DOHH2 (cell line): Measurements from ENCODE around the gene KIF20B.

Experiments used
- H3F3A ChIP-seq: fragments of 200-600 bp; sonication (generic), shearing (Covaris generic); 2 replicates; pipeline ENCODE4 v1.6.0; 2016; ENCODE audit warnings: antibody characterized with exemption, mild to moderate bottlenecking; ENCODE audit not compliant: control insufficient read depth, insufficient read depth
- H3K27ac ChIP-seq: fragments of 200-600 bp; sonication (generic); 2 replicates; pipeline ENCODE4 v1.5.1; 2014; ENCODE audit warnings: low read depth, mild to moderate bottlenecking, low read length, moderate library complexity
- H3K27me3 ChIP-seq: fragments of 200-600 bp; sonication (generic); 2 replicates; pipeline ENCODE4 v1.6.1; 2014; ENCODE audit warnings: mild to moderate bottlenecking, low read length, mixed read lengths; ENCODE audit not compliant: control insufficient read depth
- H3K36me3 ChIP-seq: fragments of 200-600 bp; sonication (generic); 2 replicates; pipeline ENCODE4 v1.6.1; 2014; ENCODE audit warnings: mild to moderate bottlenecking, low read length, moderate library complexity, mixed read lengths; ENCODE audit not compliant: control insufficient read depth
- H3K4me1 ChIP-seq: fragments of 200-600 bp; sonication (generic); 2 replicates; pipeline ENCODE4 v1.6.1; 2014; ENCODE audit warnings: mild to moderate bottlenecking, low read length, mixed read lengths; ENCODE audit not compliant: control insufficient read depth
- H3K4me2 ChIP-seq: fragments of 200-600 bp; sonication (generic); 2 replicates; pipeline ENCODE4 v1.6.0; 2014; ENCODE audit warnings: mild to moderate bottlenecking, low read length, moderate library complexity
- H3K4me3 ChIP-seq: fragments of 200-600 bp; sonication (generic); 2 replicates; pipeline ENCODE4 v1.5.1; 2014; ENCODE audit warnings: mild to moderate bottlenecking, low read length, mixed read lengths
- H3K79me2 ChIP-seq: fragments of 200-600 bp; sonication (generic); 2 replicates; pipeline ENCODE4 v1.6.1; 2014; ENCODE audit warnings: mild to moderate bottlenecking, low read length, mixed read lengths; ENCODE audit not compliant: control insufficient read depth
- H3K9me2 ChIP-seq: fragments of 200-600 bp; sonication (generic); replicated peaks from 2 replicates; pipeline ENCODE4 v1.6.1; 2014; ENCODE audit warnings: mild to moderate bottlenecking, low read length, mixed read lengths; ENCODE audit not compliant: control insufficient read depth
- H3K9me3 ChIP-seq: fragments of 200-600 bp; sonication (generic); 2 replicates; pipeline ENCODE4 v1.6.1; 2014; ENCODE audit warnings: antibody characterized with exemption, low read length, mixed read lengths; ENCODE audit not compliant: control insufficient read depth, insufficient read depth
- H4K20me1 ChIP-seq: fragments of 200-600 bp; sonication (generic); 2 replicates; pipeline ENCODE4 v1.6.0; 2014; ENCODE audit warnings: low read depth, mild to moderate bottlenecking, antibody characterized with exemption, low read length, moderate library complexity; ENCODE audit not compliant: control insufficient read depth, insufficient read depth
- EZH2phosphoT487 ChIP-seq: fragments of 200-600 bp; sonication (generic); IDR thresholded peaks from 2 replicates; pipeline ENCODE4 v1.6.1; 2017; ENCODE audit warnings: borderline replicate concordance, mild to moderate bottlenecking, antibody characterized with exemption, low read length, moderate library complexity, mixed read lengths
- TF ChIP-seq, protein P1 (sequence below): fragments of 200-600 bp; sonication (generic); IDR thresholded peaks from one replicate; pipeline ENCODE4 v1.5.1; 2014; ENCODE audit warnings: antibody characterized with exemption, mild to moderate bottlenecking, low read depth, low read length; ENCODE audit not compliant: poor library complexity, severe bottlenecking

Gene KIF20B

DNA sequence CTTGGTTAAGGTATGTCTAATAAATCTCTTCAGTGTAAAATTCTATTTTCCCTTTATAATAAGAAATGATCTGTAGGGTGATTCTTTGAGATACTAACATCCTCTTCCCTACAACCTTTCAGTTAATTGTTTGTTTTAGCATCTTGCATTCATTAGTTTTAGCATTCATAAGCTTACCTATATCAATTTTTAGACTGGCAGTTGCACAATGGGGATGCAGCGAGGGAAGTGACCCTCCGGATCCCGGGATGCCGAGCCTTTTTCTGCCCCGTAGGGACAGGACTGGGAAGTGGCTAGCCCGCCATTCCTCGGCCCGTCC lies 508 bp upstream of the KIF20B start:
- TF ChIP-seq, protein P1, sequence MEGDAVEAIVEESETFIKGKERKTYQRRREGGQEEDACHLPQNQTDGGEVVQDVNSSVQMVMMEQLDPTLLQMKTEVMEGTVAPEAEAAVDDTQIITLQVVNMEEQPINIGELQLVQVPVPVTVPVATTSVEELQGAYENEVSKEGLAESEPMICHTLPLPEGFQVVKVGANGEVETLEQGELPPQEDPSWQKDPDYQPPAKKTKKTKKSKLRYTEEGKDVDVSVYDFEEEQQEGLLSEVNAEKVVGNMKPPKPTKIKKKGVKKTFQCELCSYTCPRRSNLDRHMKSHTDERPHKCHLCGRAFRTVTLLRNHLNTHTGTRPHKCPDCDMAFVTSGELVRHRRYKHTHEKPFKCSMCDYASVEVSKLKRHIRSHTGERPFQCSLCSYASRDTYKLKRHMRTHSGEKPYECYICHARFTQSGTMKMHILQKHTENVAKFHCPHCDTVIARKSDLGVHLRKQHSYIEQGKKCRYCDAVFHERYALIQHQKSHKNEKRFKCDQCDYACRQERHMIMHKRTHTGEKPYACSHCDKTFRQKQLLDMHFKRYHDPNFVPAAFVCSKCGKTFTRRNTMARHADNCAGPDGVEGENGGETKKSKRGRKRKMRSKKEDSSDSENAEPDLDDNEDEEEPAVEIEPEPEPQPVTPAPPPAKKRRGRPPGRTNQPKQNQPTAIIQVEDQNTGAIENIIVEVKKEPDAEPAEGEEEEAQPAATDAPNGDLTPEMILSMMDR = no peak
- Histone ChIP-seq H3K27ac (peak overlapping the region; percentile 55), H3K4me3 (peak overlapping the region; percentile 94), H3K27me3 (no peaks in the 10 kb centered on the region), H3K79me2 (peaks cover 62% of the 10 kb centered on the region), H4K20me1 (no peaks in the 10 kb centered on the region), H3K4me1 (peaks cover 46% of the 10 kb centered on the region), H3K4me2 (peak overlapping the region; percentile 75), H3K9me3 (no peaks in the 10 kb centered on the region), H3K36me3 (peaks cover 32% of the 10 kb centered on the region), H3F3A (no peaks in the 10 kb centered on the region), H3K9me2 (no peaks in the 10 kb centered on the region)

DNA sequence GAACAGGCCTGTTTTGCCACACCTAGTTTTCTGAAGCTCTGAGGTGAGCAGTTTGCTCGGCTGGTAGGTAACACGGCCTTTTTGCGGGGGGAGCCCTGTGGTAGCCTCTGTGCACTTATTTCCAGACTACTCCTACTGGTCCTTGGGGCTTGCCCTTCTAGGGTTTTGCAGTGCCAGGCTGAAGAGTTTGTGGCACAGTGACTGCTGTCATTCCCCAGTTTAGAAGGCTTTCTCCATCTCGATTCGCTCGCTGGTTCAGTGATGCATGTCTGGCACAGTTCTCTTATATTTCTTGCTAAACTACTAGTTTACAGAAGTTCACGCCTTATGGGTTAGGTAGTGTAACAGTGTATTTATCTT lies 711 bp downstream of the KIF20B start:
- Histone ChIP-seq H3K4me3 (peak overlapping the region; percentile 94), H3K4me1 (peaks cover 58% of the 10 kb centered on the region)

GRCh38 chr10:89705466-89705865 lies 4.1 kb downstream of the KIF20B start:
- Histone ChIP-seq H3K27ac (no peak overlapping the region), H3F3A (0 out of 2 replicates have a peak, but pooled peaks cover 2% of the 10 kb centered on the region), H3K4me2 (peak overlapping the region; percentile 31), H3K4me1 (peaks cover 55% of the 10 kb centered on the region), H3K36me3 (peaks cover 63% of the 10 kb centered on the region), H3K27me3 (no peaks in the 10 kb centered on the region), H3K4me3 (no peak overlapping the region), H3K9me2 (no peaks in the 10 kb centered on the region), H3K9me3 (no peaks in the 10 kb centered on the region), H4K20me1 (no peaks in the 10 kb centered on the region), H3K79me2 (peaks cover 97% of the 10 kb centered on the region)
- TF ChIP-seq, protein P1 = no peak
- TF ChIP-seq EZH2phosphoT487 = no peak

More for the DNA sequence above, 711 bp downstream of the KIF20B start:
- Histone ChIP-seq H3K9me3 (no peaks in the 10 kb centered on the region), H3K9me2 (no peaks in the 10 kb centered on the region), H3F3A (0 out of 2 replicates have a peak, but pooled peaks cover 2% of the 10 kb centered on the region), H3K36me3 (peaks cover 44% of the 10 kb centered on the region), H3K27ac (peak overlapping the region; percentile 68), H3K4me2 (peak overlapping the region; percentile 75), H4K20me1 (no peaks in the 10 kb centered on the region), H3K79me2 (peaks cover 74% of the 10 kb centered on the region), H3K27me3 (no peaks in the 10 kb centered on the region)
- TF ChIP-seq EZH2phosphoT487 = no peak
- TF ChIP-seq, protein P1 = no peak

DNA sequence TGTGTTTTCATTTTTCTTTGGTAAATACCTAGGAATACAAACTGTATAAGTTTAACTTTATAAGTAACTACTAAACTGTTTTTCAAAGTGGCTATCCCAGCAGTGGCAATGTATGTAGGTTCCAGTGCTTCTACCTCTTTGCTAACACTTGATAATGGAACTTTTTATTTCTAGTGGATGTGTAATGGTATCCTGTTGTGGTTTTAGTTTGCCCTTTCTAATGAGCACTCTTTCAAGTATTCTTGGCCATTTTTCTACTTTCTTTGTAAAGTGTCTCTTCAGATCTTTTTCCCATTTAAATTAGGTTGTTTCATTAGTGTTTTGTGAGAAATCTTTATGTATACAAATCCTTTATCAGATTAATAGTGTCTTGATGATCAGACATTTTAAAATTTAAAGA lies 4.6 kb downstream of the KIF20B start:
- Histone ChIP-seq H3K9me2 (no peaks in the 10 kb centered on the region), H3K27ac (no peak overlapping the region), H3K27me3 (no peaks in the 10 kb centered on the region), H3K36me3 (peaks cover 68% of the 10 kb centered on the region), H3K79me2 (peaks cover 97% of the 10 kb centered on the region), H3F3A (0 out of 2 replicates have a peak, but pooled peaks cover 2% of the 10 kb centered on the region), H3K4me2 (peak overlapping the region; percentile 31), H3K4me3 (no peak overlapping the region), H4K20me1 (no peaks in the 10 kb centered on the region), H3K4me1 (peaks cover 52% of the 10 kb centered on the region), H3K9me3 (no peaks in the 10 kb centered on the region)
- TF ChIP-seq, protein P1 = no peak
- no peak for TF ChIP-seq EZH2phosphoT487
